GM10248 (cell line): Measurements from ENCODE around the gene MAP3K3.

Experiments used
- CTCF ChIA-PET: fragments of 300-600 bp; sonication (Branson Sonifier 250); formaldehyde crosslinking; extraction: SDS; loops from one replicate; lab custom pipeline; 2021; ENCODE audit warnings: antibody characterized with exemption; lab: Yijun Ruan, JAX
- POLR2A ChIA-PET: fragments of 350-650 bp; sonication (Branson Sonifier 250); formaldehyde crosslinking; extraction: SDS; loops from one replicate; lab custom pipeline; 2020; ENCODE audit warnings: antibody characterized with exemption; lab: Yijun Ruan, JAX
- DNase-seq: peaks from one replicate; pipeline ENCODE4 v3.0.0; 2012; ENCODE audit errors: extremely low spot score
- TF ChIP-seq, protein P1 (sequence below): IDR thresholded peaks from 2 replicates; pipeline ENCODE4 v1.5.1; 2012; ENCODE audit warnings: mild to moderate bottlenecking, low read depth; ENCODE audit errors: extremely low read depth, missing control alignments, control extremely low read depth

Gene MAP3K3

GRCh38 chr17:63626551-63627180 is 4.4 kb downstream of the MAP3K3 start:
- CTCF ChIA-PET = interaction anchor here (0.9 to 5.4 kb wide), 8 partner anchors 9 to 201 kb away, joined by 3 to 29 read pairs (median 6); no protein-coding TSS in a partner anchor
- POLR2A ChIA-PET = no interaction called here
- DNase-seq = no peak
- TF ChIP-seq, protein P1, sequence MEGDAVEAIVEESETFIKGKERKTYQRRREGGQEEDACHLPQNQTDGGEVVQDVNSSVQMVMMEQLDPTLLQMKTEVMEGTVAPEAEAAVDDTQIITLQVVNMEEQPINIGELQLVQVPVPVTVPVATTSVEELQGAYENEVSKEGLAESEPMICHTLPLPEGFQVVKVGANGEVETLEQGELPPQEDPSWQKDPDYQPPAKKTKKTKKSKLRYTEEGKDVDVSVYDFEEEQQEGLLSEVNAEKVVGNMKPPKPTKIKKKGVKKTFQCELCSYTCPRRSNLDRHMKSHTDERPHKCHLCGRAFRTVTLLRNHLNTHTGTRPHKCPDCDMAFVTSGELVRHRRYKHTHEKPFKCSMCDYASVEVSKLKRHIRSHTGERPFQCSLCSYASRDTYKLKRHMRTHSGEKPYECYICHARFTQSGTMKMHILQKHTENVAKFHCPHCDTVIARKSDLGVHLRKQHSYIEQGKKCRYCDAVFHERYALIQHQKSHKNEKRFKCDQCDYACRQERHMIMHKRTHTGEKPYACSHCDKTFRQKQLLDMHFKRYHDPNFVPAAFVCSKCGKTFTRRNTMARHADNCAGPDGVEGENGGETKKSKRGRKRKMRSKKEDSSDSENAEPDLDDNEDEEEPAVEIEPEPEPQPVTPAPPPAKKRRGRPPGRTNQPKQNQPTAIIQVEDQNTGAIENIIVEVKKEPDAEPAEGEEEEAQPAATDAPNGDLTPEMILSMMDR = no peak

DNA sequence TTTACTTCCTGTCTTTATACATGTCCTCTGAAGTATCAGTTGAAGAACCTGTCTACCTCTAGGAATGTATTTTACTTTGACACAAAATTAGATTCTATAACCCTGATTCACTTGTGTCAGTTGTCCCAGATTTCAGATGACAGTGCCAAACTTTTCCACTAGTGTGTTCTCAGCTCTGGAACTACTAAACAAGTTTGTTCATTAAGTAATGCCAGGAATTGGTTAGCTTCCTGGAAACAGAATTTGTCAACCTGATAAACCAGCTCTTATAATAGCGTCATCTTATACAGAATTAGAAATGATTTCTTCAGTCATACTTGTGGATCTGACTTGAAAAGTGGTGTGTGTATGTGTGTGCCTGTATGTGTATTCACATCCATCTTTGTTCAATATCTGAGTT is 7.4 kb downstream of the MAP3K3 start:
- TF ChIP-seq, protein P1 = no peak
- ChIA-PET POLR2A (no interaction called here), CTCF (interaction anchor here (1.3 to 1.6 kb wide), 4 partner anchors 10 to 150 kb away, joined by 3 read pairs; no protein-coding TSS in a partner anchor)
- DNase-seq = no peak

GRCh38 chr17:63631062-63631461 is 8.8 kb downstream of the MAP3K3 start:
- no peak for DNase-seq
- CTCF ChIA-PET = interaction anchor here (1.4 to 1.6 kb wide), 3 partner anchors 12 to 152 kb away, joined by 3 read pairs; no protein-coding TSS in a partner anchor
- POLR2A ChIA-PET = no interaction called here
- TF ChIP-seq, protein P1 = no peak

GRCh38 chr17:63631626-63632025 is 9.4 kb downstream of the MAP3K3 start:
- TF ChIP-seq, protein P1 = no peak
- CTCF ChIA-PET = no interaction called here
- DNase-seq = no peak
- POLR2A ChIA-PET = no interaction called here

DNA sequence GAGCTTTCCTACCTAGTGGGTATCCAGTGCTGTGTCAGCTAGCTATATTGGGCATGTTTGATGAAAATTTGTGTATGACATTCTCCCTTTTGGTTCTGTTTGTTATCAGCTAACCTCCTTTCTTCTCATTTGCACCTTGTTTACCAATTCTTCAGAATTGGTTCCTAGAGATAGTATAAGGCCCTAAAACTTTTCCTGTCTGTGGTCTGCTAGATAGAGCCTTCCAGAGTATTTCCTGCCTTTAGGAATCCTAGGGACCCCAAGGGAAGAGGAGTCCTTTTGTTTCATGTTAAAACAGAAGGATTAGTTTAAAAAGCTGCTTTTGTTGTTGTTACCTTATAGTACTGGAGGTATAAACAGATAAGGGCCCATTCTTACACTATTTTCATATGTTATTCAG is 11.5 kb downstream of the MAP3K3 start:
- POLR2A ChIA-PET = no interaction called here
- TF ChIP-seq, protein P1 = no peak
- no peak for DNase-seq
- CTCF ChIA-PET = interaction anchor here (0.7 to 1.4 kb wide), 3 partner anchors 9 to 61 kb away, joined by 3 to 5 read pairs (median 3); no protein-coding TSS in a partner anchor

- ChIA-PET POLR2A (no interaction called here), CTCF (interaction anchor here (1.2 to 1.8 kb wide), 3 partner anchors 9 to 61 kb away, joined by 3 to 5 read pairs (median 5); no protein-coding TSS in a partner anchor)
- TF ChIP-seq, protein P1 = no peak
- no peak for DNase-seq
These were observed 11.9 kb downstream of the MAP3K3 start for GRCh38 chr17:63634163-63634562.
